ENCODE measurements around the gene TSHZ2.

TSHZ2 gene

DNA sequence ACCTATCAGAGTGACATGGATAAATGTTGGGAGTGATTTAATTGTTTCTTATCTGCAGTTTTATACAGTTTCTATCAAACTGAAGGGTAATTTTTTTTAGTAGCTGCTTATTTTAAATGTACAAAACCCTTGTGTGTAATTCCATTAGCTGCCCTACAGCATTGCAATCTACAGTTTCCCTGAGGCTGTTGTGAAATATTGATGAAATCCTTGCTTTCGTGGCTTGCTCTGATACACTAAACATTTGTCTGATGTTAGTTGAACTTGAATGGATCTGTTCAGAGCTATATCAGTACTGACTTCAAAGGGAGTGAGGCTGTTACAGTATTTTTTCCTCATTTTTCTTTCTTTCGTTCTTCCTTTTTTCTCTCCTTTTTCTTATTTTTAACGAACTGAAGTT, 255.4 kb downstream of the TSHZ2 start:
- TF ChIP-seq, protein P1, sequence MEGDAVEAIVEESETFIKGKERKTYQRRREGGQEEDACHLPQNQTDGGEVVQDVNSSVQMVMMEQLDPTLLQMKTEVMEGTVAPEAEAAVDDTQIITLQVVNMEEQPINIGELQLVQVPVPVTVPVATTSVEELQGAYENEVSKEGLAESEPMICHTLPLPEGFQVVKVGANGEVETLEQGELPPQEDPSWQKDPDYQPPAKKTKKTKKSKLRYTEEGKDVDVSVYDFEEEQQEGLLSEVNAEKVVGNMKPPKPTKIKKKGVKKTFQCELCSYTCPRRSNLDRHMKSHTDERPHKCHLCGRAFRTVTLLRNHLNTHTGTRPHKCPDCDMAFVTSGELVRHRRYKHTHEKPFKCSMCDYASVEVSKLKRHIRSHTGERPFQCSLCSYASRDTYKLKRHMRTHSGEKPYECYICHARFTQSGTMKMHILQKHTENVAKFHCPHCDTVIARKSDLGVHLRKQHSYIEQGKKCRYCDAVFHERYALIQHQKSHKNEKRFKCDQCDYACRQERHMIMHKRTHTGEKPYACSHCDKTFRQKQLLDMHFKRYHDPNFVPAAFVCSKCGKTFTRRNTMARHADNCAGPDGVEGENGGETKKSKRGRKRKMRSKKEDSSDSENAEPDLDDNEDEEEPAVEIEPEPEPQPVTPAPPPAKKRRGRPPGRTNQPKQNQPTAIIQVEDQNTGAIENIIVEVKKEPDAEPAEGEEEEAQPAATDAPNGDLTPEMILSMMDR (IDR thresholded peaks at IDR 0.05; ENCODE audit: low read depth, low read length, missing control alignments), result no peak
- DNase-seq (ENCODE audit: low read depth), result no peak
- H3K4me3 ChIP-seq (ENCODE audit: low read depth, low read length), result no peak overlapping the region

DNA sequence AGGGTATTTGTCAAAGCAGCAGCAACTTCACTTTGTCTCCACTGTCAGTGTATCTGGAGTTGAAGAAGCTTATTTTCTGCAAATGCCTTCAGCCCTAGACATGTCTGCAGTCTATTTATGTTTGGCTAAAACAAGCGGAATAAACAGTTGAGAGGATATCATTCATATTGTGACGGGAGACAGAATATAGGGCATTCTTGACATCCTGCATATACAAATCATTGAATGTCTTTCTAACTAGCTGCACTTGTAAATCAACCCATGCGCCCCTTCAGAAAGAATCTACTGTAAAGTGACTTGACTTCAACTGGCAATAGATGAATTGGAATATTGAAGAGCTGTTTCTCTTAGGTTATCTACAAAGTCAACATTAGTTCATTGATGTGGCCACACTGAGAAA, 258.9 kb downstream of the TSHZ2 start:
- DNase-seq (ENCODE audit: low read depth), result no peak
- TF ChIP-seq, protein P1 (IDR thresholded peaks at IDR 0.05; ENCODE audit: low read depth, low read length, missing control alignments), result no peak
- no peak overlapping the region for H3K4me3 ChIP-seq (ENCODE audit: low read depth, low read length)

DNA sequence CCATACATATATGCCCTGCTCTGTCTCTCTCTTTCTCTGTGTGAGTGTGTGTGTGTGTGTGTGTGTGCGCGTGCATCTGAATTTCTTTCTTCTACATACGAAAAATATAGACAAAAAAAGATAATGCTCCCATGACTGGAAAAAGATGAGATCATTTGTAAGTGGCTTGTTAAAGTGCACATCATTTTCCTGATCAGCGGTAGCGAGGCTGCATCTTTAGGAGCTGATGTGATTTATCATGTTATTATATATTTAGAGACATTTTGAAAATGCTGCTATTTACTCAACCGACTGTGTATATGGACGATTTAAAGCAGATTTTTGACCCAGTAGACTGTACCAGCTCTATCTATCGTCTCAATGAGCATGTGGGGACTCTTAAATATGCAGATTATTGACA, 265.3 kb downstream of the TSHZ2 start:
- no peak for DNase-seq (ENCODE audit: low read depth)
- TF ChIP-seq, protein P1 (IDR thresholded peaks at IDR 0.05; ENCODE audit: low read depth, low read length, missing control alignments), result no peak
- H3K4me3 ChIP-seq (ENCODE audit: low read depth, low read length), result no peak overlapping the region

DNA sequence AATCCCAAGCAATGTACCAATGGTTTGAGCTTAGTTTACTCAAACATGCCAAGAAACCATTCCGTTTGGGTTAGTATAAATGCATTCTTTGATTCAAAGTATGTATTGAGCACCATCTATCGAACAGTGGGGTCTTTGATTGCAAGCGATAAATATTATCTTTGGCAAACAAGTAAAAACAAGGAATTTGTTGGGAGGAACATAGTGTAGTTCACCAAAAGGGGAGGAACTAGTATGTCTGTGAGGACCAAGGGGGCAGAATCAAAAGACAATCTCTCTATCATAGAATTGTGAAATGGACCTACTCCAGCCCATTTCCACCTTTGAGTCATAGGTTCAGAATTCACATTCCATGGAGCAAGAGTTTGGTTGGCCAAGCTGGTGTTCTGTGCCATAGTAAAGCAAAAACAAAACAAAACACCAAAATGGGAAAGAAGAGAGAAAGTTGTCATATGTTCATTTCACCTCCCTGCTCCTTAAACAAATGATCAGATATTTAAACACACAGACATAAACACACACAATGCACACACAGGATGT, 266.0 kb downstream of the TSHZ2 start:
- TF ChIP-seq, protein P1 (IDR thresholded peaks at IDR 0.05; ENCODE audit: low read depth, low read length, missing control alignments), result no peak
- DNase-seq (ENCODE audit: low read depth), result no peak
- no peak overlapping the region for H3K4me3 ChIP-seq (ENCODE audit: low read depth, low read length)

DNA sequence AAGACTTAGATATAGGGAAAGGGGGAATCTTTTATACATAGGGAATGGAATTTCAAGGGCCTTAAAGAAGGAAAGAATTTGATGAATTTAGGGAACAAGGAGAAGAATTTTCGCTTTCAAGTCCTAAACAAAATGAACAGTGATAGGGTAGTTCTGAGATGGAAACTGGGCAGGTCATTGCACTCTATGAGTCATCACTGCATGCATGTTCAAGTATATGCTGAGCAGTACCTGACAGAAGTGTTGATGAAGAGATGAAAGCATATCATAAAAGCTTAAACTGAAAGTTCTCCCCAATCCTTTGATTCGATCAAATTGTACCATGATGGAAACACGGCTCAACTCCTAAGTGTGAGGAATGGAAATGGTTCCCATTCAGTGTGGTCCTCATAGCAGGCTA, 271.0 kb downstream of the TSHZ2 start:
- no peak for DNase-seq (ENCODE audit: low read depth)
- TF ChIP-seq, protein P1 (IDR thresholded peaks at IDR 0.05; ENCODE audit: low read depth, low read length, missing control alignments), result no peak
- H3K4me3 ChIP-seq (ENCODE audit: low read depth, low read length), result no peak overlapping the region

DNA sequence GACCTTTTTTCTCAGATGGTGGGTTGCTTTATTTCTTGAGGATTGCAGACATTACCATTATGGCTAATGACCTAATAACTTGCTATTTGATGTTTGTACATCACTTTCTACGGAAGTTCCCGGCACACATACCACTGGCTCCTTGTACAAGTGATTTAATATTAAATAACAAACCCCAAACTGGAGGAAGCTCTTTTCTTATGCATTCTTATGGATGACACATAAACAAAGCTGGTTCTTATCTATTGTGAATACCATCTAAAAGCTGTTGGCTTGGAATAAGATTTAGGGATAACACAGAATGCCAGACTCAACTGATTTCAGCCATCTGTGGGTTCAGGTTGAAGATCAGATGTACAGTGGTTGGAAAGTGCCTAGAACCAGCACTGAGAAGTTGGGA, 272.6 kb downstream of the TSHZ2 start:
- TF ChIP-seq, protein P1 (IDR thresholded peaks at IDR 0.05; ENCODE audit: low read depth, low read length, missing control alignments), result no peak

DNA sequence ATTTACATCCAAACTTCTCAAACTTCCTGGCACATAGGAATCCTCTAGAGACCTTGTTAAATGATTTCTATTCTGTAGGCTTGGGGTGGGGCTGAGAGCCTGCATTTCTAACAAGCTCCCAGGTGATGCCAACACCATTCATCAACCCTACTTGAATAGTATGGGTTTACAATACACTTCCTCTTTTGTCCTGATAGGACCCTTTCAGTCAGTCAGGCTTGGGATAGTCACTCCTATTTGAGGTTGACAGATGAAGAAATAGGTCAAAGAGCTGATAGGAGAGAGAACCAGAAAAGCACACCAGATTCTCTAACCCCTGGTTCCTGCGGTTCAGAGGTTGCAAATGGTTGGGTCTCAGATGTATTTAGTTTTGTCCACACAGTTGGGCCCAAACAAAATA, 273.4 kb downstream of the TSHZ2 start:
- no peak for DNase-seq (ENCODE audit: low read depth)
- no peak overlapping the region for H3K4me3 ChIP-seq (ENCODE audit: low read depth, low read length)
- TF ChIP-seq, protein P1 (IDR thresholded peaks at IDR 0.05; ENCODE audit: low read depth, low read length, missing control alignments), result no peak

More for the DNA sequence above, 272.6 kb downstream of the TSHZ2 start:
- H3K4me3 ChIP-seq (ENCODE audit: low read depth, low read length), result no peak overlapping the region
- no peak for DNase-seq (ENCODE audit: low read depth)

Data from GM12864 (cell line).